Inflammatory macrophage (primary cell): Measurements from ENCODE around the gene GLT6D1.
"Not testable (repeated sequence)": the region's sequence is repeated elsewhere in the genome, so short reads cannot be mapped to it uniquely, and the experiment has no call there.

ENCODE experiments used
- DNase-seq, 2 donors: peaks; one replicate each; pipeline ENCODE4 v3.0.0-alpha.2; 2020 to 2022
- total RNA-seq, 18 experiments: gene quantifications; one replicate each; lab custom pipeline; 2026; ENCODE audit warnings: mixed read lengths in 6 of 18, inconsistent platforms in 2 of 18; lab: John Stamatoyannopoulos, UW

The GLT6D1 gene, protein sequence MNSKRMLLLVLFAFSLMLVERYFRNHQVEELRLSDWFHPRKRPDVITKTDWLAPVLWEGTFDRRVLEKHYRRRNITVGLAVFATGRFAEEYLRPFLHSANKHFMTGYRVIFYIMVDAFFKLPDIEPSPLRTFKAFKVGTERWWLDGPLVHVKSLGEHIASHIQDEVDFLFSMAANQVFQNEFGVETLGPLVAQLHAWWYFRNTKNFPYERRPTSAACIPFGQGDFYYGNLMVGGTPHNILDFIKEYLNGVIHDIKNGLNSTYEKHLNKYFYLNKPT
- 0 to 0.10 (median 0) reads per million in 18 experiments for total RNA-seq

DNA sequence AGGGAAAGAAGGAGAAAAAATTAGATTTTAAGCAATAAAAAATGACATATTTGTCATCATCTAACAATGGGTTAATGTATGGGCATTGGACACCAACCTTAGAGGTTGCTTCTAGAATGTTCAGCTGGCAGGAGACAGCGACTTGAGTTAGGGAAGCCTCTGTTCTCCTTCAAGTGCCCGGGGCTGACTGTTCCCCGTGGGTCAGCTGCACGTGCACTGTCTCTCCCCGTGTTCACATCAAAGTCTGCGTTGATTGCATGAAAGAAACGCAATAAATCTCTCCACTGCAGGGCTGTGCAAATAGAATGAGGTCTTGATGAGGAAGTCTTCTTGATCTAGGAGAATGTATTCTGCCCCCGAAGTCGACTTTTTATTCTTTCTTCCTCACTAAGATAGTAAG, at the start of gene GLT6D1:
GLT6D1 (minus strand) TSS at position 345 of the 400 bp plus-strand sequence. CDS start 353 bp downstream, outside the sequence.
- no peak for DNase-seq

DNA sequence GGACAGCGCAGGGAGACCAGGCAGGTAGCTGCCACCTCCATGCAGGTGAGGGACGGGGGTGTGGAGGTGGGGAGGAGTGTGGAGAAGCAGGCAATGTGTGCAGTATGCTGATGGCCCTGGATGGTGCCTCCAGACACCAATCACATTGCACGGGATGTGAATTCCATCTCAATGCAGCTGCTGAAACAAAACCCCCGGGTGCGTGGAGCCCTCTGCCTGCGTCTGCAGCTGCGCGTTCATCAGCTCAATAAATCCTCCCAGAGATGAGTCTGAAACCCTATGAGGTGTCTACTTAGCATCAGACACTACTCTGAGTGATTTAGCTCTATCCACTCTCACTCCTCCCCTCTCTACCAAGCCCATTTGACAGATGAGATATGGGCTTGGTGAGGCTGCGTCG, 49.7 kb upstream of the GLT6D1 start:
- no peak for DNase-seq

DNA sequence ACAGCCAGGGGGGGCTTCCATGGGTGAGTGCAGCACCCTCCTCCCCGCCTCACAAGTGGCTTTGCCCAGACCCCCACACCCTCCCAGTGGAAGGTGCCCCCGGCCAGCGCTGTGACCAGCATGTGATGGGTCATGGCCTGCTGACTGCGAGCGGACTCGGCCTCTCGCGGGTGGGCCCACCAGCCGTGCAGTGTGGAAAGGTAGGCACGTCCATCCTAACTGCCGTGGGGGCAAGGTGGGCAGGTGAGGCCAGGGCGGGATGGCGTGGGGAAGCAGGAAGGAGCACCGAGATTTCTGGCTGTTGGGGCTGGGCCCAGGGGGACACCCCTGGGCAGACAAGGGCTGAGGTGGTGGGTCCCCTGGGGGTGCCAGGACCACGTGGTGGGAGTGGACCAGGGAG, 47.9 kb upstream of the GLT6D1 start:
- DNase-seq, result no peak

DNA sequence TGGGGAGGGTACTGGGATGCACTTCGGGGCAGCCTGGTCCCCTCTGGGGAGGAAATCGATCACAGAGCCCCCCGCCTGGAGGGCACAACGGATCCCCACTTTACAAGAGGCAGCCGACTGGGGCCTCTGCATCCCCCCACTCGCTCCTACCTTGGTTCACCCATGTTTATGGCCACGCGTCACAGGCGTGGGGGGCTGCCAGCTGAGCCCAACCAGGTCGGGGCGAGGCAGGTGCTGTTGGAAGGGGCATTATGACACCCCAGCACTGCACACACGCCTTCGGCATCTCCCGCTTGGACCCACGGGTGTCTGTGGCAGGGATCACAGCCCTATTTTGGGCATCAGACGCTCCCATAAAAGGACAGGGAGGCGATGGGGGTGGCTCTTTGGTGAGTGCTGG, 45.4 kb upstream of the GLT6D1 start:
- no peak for DNase-seq

DNA sequence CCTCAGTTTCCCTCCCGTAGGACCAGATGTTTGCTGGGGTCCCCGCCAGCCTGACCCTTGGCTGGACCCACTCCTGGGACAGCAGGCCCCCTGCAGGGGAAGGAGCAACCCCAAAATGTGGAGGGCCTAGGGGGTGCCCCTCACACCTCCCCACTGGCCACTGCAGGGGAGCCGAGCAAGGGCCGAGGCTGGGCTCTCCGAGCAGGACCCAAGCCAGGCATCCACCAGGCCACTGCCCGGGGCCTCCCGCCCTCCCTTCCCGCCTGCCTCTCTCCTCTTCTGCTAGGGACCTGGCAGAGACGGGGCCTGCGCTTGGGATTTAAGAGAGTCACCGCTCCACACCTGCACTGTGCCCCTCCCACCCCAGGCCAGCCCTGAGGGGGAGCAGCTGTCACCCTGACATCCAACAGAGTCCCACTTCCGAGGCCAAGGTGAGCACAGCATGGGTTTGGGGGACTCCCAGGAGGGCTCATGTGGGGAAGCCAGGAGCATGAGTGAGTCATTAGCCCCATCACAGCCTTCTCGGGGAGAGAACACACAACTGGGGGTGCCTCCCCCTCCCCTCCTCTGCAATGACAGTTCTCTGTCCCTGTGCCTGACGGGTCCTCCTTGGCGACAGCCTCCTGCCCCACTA, 44.2 kb upstream of the GLT6D1 start:
- no peak for DNase-seq

DNA sequence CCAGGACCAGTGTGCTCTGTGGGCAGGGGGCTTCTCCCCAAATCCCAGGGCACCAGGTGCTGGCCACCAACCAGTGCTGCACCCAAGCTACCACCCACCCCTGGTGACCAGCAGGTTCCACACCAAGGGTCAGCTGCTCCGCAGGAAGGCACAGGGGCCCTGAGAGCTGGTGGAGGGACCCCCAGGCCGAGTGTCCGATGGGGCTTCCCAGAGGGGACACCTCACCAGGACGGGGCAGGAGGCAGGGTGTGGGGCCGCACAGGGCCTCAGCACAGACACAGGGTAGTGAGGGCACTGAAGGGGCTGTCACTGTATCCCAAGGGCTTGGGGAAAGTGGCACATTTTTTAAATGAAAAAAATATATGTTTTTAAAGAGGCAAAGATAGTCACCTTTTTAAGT, 41.8 kb upstream of the GLT6D1 start:
- DNase-seq, result no peak

DNA sequence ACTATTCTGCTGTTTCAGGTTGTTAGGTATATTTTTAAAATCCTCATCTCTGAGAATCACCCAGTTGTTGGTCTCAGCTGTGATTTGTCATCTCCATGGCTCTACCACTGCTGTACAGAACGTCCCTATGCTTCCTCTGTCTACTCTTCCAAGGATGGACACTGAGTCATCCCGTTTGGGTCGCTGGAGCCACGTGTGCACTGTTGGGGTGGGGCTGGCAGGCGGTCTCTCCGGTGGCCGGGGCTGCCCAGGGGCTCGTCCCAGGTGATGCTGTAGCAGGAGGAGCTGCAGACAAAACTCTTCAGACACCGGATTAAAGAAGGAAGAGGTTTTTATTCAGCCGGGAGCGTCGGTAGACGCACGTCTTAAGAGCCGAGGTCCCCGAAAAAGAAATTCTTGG, 40.7 kb upstream of the GLT6D1 start:
- no peak for DNase-seq

DNA sequence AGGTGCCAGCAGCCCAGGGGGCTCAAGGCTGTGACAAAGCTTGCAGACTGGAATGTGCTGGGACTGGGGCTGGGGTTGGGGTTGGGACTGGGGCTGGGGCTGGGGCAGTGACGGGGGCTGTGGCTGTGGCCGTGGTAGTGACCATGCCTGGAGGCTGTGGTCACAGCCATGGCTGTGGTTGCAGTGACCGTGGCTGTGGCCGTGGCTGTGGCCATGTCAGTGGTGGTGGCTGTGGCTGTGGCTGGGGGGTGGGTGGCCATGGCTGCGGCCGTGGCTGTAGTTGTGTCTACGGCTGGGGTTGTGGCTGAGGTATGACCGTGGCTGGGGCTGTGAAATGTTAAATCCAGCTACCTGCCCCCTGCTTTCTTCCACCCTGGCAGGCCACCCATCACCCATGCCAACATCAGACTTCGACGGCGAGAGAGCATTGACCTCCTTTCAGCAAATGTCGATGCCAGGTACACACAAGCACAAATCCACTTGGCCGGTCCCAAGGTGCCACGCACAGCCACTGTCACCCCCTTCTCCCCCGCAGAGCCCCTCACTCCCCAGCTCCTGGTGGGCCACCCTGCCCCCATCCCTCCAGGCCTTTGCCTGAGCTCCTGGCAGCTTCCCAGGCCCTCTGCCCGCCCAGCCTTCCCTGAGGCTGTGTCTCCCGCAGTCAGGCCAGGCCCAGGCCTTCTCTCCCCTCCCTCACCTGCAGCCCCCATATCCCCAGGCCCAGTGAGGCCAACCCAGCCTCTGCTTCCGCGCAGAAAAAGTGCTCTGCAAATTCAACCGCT, 39.1 kb upstream of the GLT6D1 start:
- no peak for DNase-seq

DNA sequence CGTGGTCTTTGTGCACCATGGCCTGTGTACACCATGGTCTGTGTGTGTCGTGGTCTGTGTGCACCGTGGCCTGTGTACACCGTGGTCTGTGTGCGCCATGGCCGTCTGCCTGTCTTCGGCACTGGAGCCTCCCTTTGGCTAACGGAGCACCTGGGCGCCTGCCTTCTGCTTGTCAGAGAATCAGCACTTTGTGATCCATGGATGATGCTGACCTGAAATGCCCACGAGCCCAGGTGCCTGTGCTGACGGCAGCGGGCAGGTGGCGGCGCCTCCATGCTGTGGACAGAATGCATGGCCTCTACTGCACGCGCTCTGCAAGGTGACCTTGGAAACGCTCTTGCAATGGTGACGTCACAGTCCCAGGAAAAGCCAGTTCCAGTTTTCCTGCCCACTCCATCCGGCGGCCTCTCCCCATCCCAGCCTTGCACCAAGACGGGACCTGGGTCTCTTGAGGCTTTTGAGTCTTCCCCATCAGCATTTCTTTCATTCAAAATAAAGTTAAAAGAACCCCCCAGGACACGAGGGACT, 38.4 kb upstream of the GLT6D1 start:
- no peak for DNase-seq

DNA sequence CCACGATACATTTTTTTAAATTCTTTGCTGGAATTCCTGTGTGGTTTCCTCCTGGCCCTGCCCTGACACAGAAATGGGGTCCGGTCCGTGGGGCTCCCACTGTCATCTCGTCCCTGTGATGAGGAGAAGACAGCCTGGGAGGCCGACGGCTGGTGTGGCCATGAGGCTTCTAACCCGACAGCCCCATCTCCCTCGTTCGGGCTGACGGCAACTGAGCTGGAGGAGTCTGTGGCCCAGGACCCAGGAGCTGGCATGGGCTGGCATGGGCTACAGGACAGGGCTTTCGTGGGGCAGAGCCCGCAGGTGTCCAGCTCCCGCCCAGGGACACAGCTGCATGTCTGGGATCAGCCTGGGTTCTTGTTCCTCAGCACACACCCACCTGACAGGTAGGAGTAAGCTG, 37.6 kb upstream of the GLT6D1 start:
- DNase-seq, result no peak

DNA sequence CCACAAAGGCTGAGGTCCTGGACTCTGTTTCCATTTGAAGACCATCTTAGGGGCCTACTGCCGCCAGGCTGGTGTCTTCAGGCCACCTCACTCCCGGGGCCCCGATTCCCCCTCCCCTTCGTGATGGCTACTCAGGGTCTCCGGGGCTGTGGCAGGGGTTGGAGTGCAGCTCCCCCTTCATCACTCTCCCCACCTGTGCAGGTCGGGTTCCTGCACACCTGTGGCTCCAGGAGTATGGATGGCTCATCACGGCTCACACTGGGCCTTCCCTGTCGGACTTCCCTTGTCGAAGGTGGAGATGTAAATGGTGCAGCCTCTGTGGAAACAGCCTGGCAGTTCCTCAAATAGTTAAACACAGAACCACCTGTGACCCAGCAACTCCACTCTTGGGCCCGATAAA, 35.6 kb upstream of the GLT6D1 start:
- no peak for DNase-seq

DNA sequence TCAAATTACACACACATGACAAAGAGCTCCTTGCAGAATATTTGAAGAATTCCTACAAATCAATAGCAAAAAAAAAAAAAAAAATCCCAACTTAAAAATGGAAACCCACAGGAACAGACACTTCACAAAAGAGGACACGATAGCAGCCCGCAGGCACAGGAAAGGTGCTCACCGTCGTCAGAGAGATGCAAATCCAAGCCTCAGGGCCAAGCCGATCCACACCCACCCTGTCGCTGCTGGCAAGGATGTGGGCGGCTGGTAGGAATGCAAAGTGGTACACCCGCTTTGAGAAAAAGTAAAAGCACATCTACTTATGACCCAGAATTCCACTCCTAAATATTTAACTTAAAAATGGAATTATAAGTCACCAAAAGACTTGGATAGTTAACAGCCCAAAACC, 34.6 kb upstream of the GLT6D1 start:
- no peak for DNase-seq

DNA sequence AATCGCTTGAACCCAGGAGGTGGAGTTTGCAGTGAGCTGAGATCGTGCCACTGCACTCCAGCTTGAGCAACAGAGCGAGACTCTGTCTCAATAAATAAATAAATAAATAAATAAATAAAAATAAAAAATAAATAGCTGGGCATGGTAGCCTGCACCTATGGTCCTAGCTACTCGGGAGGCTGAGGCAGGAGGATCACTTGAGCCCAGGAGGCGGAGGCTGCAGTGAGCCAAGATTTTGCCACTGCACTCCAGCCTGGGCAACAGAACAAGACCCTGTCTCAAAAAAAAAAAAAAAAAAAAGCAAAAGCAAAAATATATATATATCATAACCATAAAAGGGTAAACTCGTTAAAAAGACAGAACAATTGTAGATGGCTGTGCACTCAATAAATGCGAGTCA, 33.4 kb upstream of the GLT6D1 start:
- DNase-seq, result not testable (repeated sequence)

DNA sequence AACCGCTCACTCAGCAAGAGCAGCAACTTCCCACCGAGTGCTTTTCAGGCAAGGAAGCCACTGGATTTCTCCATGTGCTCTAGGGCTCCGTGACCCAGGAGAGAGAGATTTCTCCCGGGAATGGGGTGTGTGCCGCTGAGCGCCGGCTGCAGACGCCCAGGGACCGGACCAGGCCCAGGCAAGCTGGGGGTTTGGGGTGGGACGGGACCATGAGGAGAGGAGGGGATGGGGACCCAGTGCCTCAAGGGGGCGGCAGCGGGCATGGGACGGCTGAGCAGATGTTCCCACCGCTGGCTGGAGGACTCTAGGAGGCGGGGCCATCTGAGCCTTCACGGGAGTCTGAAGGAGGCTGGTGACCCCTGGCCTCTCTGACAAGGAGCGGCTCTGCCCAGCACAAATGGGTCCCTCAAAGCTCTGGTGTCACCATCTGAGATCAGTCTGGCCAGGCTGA, 32.3 kb upstream of the GLT6D1 start:
- DNase-seq, result no peak

DNA sequence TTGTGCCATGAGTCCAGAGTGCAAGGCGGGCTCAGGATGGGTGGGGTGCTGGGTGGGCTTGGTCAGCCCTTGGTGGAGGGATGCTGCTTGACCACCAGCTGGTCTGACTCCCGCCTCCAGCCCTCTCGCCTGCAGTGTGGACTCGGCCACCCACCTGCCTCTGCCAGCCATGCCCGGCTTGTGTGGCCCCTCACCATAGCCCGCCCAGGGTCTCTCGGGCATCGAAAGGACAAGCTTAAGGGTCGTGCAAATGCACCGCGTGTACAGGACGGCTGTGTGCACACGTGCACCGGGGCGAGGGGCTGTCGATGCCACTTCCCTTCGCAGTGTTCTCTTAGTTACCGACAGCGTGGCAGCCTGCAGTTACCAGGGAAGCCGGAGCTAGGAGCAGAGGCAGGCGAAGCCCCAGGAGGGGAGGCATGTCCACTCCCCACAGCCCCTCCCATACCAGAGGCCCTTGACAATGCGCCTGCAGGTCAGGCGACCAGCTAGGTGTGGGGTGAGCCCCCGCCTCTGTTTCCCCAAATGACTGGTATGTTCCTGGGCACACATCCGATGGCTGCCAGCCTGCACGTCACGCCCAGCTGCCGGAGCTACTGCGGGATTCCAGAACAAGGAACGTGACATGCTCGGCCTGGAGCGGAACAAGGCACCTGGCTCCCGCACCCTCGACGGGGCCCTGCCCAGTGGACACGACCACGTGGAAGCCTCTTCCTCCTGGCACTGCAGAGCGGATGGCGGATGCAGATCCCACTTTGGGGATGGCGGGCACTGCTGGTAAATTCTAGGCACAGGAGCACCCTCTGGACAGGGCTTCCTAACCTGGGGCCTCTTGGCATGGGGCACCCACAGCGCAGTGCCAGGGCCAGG, 31.6 kb upstream of the GLT6D1 start:
- no peak for DNase-seq

DNA sequence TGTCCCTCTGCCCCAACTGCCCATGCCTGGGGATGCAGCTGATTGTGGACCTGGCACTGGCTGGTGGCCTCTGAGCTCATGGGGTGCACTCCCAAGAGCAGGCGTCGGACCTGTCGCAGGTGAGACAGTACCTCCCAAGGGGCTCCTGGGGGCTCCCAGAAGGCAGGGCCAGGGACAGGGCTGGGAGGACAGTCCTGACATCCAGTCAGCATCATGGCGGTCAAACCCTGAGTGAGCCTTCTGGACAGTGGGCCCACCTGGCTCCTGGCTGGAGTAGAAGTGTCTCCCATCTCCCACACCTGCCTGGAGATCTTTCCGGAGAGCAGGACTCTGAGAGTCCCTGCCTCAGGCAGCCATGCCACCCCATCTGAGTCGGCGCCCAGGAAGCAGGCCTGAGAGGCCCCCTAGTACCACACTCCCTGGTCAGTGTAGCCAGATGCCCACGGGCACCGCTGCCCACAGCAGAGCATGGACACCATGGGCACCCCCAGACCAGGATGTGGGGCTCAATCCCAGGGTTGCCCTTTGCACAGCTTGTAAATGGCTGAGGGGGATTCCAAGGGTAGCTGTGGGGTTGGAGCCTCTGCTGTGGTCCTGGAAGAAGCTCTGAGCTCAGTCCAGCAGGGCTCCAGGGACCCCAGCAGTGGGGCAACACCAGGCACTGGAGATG, 30.4 kb upstream of the GLT6D1 start:
- no peak for DNase-seq

DNA sequence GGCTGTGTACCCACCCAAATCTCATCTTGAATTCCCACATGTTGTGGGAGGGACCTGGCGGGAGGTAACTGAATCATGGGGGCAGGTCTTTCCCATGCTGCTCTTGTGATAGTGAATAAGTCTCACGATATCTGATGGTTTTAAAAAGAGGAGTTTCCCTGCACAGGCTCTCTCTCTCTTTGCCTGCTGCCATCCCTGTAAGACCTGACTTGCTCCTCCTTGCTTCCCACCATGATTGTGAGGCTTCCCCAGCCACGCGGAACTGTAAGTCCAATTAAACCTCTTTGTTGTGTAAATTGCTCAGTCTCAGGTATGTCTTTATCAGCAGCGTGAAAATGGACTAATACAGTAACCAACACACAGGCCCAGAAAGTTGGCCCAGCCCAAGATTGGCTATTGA, 29.7 kb upstream of the GLT6D1 start:
- DNase-seq, result not testable (repeated sequence)

DNA sequence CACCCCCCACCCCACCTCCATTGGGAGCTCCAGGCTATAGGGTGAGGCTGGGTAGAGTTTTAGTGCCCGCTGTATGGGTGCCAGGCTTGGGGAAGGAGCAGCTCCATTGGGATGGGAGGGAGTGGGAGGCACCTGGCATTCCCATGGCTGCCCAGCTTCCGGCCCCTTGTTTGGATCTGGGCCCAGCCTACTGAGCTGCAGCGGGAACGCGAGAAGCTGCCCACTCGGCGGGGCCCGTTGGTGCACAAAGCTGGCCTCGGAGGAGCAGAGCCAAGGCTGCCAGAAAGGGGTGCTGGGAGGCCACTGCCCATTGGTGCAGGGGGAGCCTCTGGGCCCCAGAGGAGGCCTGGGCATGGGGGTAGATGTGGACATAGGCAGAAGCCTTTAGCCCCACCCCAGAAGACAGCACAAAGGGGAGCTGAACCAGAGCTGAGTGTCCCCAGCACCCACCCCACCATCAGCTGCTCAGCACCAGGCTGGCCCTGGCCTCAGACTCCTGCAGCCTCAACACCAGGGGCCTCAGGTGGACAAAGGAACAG, 28.2 kb upstream of the GLT6D1 start:
- DNase-seq, result no peak

DNA sequence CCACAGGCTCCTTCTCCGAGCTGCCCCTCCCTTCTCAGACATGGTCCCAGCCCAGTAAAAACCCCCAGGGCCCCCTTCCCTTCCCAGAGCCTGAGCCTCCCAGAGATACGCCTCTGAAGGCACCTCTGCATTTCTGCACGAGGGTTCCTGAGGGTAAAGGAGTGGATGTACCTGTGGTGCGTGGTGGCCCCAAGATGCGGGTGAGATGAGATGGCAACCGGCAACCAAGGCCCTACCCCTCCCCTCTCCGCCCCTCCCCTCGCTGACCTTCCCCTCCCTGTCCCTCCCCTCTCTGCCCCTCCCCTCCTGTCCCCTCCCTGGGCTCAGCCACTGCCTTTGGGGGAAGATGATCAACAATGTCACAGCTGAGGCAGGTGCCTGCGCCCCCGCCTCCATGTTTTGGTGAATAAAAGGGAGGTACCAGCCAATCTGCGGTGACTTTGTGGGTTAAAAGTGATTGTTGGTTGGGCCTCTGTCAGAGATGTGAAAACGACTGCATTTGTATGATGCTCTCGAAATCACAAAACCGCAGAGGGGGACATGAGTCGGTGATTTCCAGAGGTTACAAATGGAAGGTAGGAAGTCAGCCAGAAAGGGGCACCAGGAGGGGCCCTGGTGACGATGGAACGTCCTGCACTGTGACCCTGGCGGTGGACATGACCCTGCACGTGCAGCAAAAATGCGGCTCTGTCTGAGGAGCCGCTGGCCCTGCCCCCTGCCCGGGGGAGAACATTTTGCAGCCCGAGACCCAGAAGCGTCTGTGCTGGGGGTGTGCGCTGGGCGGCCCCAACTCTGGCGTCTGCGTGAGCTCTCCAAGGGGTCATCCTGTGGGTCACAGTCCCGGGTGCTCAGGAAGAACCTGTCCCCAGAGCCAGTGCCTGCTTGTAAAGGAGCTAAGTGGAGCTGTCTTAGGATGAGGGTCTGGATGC, 27.5 kb upstream of the GLT6D1 start:
- DNase-seq, result no peak

DNA sequence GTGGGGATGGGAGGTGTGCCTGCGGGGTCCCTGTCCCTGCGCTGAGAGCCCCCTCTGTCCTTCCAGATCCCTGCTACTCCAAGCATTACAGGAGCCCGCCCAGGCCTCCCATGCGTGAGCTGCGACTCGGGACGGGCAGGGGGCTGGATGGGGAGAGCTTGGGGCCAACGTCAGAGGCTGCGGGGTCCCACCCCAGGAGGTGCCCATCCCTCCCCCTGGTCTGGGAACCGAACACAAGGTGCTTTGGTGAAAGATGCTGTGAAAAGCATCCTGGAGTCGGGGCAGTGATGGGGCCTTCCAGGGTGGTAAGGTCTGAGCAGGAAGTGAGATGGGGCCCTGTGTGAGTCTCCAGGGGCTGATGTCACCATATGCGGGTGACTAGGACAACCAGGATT, 26.5 kb upstream of the GLT6D1 start:
- DNase-seq, result no peak
